Measurements from ENCODE around the gene FLYWCH2.
"Not testable (repeated sequence)": the region's sequence is repeated elsewhere in the genome, so short reads cannot be mapped to it uniquely, and the experiment has no call there.

Gene FLYWCH2

DNA sequence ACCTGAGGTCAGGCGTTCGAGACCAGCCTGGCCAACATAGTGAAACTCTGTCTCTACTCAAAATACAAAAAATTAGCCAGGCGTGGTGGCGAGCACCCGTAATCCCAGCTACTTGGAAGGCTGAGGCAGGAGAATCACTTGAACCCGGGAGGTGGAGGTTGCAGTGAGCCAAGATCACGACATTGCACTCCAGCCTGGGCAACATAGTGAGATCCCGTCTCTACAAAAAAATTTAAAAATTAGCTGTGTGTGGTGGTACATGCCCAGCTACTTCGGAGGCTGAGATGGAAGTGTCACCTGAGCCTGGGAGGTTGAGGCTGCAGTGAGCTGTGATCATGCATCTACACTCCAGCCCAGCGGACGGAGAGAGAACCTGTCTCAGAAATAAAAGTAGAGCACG lies 60.7 kb downstream of the FLYWCH2 start:
- not testable (repeated sequence) for H3K27ac Mint-ChIP-seq; H3K4me3 Mint-ChIP-seq; ATAC-seq (replicated peaks); DNase-seq; H3K9me3 Mint-ChIP-seq; H3K27me3 Mint-ChIP-seq; H3K4me1 Mint-ChIP-seq
- peaks cover 35 to 52% of the 10 kb centered on the region in 2 donors for H3K36me3 Mint-ChIP-seq

DNA sequence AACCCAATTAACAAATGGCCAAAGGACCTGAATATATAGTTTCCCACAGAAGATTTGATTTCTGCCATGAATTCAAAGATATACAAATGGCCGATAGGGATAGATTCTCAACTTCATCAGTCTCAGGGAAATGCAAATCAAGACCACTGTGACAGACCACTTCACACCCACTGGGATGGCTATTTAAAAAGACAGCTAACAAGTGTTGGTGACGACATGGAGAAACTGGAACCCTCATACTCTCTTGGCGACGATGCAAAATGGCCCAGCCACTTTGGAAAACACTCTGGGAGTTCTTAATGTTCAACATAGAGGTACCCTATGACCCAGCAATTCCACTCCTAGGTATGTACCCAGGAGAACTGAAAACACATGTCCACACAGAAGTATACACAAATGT lies 63.6 kb downstream of the FLYWCH2 start:
- H3K36me3 Mint-ChIP-seq = peaks cover 25 to 38% of the 10 kb centered on the region in 2 donors
- H3K27me3 Mint-ChIP-seq = no peaks in the 10 kb centered on the region
- H3K4me3 Mint-ChIP-seq = no peak overlapping the region
- ATAC-seq (replicated peaks) = no peak
- no peak overlapping the region for H3K27ac Mint-ChIP-seq
- H3K9me3 Mint-ChIP-seq = no peaks in the 10 kb centered on the region
- H3K4me1 Mint-ChIP-seq = peaks cover 5 to 8% of the 10 kb centered on the region in 2 donors
- DNase-seq = no peak

Measured in stimulated activated naive B cell treated with anti-CD40 and anti-IgM and Interleukin-4, amounts not matched to agents 10 μg/mL and 1 μg/mL and 100 μg/mL, for 72 hours (primary cell).